ENCODE measurements around the gene LGALS9.
"Not testable (repeated sequence)": the region's sequence is repeated elsewhere in the genome, so short reads cannot be mapped to it uniquely, and the experiment has no call there.

LGALS9 gene

DNA sequence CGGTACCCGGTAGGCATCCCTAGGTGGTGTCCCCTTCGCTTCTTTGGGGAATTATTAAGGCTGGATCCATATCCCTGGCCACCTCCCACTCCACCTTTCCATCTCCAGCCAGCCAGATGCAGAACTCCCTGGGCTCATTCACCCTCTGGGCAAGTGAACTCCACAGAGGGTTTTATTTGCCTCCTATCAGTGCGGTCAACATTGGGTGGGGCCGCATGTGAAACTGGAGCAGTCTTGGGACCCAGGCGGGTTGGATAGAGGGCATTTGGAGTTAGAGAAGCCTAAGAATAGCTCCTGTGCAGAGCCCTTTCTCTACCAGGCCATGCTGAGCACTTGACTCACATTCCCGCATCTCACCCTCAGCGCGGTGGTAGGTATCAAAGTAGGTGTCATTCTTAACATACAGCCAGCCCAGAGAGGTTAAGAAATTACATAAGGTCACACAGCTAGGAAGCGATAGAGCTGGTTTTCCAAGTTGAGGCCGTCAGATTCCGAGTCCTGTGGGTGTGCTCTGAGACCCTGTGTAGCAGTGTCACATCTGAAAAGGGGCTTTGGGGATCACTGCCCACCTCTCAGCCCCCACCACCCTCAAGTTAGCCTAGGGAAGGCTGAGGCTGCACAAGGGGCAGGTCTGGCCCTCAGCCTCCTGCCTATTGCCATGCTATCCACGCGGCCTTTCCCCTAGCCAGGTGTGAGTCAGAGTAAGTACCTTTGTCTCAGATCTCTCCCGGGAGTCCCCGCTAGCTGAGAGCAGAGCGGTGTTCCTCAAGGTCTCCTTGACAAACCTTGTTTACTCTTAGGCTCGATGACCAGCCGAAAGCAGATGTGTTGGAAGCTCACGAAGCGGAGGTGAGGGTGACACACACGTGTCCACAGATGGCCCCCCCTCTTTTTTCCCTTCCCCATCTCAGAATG is 26.9 kb upstream of the LGALS9 start:
- FAIRE-seq, result no peak

DNA sequence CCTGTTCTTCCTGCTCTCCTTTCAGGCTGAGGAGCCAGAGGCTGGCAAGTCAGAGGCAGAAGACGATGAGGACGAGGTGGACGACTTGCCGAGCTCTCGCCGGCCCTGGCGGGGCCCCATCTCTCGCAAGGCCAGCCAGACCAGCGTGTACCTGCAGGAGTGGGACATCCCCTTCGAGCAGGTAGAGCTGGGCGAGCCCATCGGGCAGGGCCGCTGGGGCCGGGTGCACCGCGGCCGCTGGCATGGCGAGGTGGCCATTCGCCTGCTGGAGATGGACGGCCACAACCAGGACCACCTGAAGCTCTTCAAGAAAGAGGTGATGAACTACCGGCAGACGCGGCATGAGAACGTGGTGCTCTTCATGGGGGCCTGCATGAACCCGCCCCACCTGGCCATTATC is 25.6 kb upstream of the LGALS9 start:
- no peak for FAIRE-seq

DNA sequence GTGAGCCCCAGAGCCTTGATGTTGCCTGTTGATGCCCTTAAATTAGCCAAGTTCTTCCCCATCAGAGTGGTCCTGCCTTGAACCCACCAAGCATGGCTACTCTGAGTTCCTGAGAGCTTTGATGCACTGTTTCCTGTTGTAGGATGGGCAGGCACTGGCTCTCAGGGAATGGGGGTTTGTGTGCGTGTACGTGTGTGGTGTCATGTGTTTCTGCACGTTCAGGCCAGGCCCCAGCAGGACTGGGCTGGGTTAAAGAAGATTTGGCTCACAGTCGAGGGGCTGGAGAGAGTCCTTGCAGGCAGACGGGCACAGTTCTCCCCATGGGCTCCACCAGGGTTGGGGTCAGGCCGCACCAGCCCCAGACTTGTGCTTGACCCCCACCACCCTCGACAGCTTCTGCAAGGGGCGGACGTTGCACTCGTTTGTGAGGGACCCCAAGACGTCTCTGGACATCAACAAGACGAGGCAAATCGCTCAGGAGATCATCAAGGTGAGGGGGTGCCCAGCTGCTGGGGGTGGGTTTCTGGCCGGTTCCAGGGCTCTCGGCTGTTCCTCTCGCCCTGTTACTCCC is 23.4 kb upstream of the LGALS9 start:
- no peak for FAIRE-seq

DNA sequence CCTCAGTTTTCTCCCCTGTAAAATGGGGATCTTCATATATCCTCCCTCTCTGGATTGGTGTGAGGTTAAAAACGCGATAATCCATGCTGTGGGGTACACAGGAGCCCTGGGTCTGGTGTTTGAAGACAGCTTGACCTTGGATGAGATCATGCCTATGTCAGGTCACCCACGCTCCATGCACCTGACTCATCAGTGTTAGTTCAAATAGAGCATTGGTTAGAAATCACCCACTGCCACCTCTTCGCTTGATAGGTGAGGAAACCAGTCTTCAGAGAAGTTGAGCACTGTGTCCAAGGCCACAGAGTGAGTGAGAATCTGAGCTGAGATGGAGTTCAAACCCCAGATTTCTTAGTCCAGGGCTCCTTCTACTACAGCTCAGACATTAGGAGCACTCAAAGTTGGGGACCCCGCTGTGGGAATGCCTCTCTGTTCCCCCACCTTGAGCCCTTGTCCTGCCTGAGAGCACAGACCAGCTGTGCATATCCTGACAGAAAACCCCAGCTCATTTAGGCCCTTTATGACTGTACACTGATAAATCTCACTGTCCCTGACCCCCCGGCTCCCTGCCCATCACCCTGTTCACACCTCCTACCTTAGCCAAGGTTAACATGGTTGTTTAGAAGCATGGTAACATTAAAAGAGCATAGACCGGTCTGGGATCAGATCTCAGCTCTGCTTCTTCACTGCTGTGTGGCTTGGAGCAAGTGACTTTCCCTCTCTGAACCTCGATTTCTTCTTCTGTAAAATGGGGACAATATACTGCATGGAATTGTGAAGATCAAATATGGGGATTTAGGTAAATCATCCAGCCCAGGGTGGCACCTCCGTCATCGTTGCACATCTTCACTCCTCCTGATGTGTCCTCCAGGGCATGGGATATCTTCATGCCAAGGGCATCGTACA is 22.4 kb upstream of the LGALS9 start:
- no peak for FAIRE-seq

DNA sequence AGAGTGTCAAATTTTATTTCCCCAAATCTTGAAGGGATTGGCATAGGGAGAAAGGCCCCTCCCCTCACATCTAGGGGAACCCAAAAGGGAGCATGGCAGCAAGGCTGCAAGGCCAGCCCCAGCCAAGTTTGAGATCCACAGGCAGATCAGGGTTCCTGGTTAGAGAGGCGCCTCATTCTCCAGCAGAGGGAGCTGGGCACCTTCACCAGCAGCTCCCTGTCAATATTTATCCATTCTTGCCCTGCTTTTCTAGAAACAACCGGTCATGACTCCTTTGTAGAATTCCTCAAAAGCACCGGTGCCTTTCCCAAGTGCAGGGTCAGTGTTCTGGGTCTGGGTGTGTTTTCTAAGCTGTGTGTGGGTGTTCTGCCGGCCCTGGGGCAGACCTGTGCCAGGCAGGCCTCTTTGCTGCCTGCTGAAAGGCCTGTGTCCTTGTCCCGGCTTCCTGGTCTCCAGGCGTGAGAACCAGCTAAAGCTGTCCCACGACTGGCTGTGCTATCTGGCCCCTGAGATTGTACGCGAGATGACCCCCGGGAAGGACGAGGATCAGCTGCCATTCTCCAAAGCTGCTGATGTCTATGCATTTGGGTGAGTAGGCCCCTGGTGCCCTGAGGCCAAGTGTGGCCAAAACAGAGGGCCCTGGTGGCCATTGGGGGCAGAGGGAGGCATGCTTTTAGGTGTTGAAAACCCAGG is 21.2 kb upstream of the LGALS9 start:
- FAIRE-seq, result no peak

DNA sequence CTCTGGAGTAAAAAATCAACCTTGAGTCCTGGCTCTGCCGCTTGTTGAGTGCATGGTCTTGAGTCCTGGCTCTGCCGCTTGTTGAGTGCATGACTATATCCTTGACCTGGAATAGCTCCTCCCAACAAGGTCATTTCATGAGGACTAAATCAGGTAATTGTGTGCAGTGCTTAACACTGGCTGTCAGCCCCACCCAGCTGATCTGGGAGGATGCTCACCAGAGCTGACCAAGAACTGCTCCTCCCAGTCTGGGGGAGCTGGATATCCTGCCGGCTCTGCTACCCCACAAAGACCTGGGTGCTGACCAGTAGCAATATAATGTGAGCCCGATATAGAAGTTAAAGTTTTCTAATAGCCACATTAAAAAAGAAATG is 20.7 kb upstream of the LGALS9 start:
- FAIRE-seq, result no peak

DNA sequence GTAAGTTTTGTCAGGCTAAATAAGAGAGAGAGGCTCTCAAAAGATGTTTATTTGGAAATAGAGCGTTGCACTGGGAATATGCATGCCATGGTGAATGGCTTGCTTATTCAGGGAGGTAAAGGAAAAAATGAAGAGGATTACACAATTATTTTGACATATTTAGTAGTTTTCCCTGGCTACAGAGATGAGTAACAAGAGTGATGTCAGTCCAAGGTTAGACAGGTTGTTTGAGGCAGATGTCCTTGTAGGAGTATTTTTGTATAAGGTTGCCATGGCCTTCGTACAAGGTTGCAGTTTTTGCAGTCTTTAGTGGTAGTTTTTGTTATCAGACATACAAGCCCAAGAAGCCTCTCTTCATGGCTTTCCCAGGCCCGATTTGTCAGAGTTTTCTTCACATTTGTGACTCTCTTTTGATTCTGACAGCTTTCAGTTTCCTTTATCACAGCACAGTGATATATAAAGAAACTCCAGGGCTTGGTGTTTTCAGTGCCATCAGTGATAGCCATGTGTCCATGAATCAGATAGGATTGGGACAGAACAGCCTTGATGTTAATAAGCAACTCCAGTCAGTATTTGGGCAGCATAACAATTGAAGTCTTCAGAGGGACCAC is 18.7 kb upstream of the LGALS9 start:
- FAIRE-seq, result no peak

DNA sequence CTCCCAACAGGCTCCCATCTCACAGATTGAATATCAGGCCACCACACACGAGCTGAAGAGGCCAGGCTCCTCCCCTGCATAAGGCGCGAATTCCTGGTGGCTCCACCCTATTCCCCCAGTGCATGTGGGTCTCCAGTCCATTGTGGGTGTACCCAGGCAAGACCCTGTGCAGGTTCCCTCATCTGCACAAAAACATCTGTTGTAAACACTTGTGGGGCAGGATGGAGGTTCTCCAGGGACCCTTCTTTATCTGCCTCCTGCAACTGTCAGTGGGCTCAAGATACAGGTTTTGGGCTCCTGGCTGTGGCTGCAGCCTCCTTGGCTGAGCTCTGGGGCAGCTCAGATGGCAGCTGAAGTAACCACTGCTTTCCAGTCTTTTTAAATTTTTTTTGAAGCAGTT is 17.6 kb upstream of the LGALS9 start:
- FAIRE-seq, result no peak

DNA sequence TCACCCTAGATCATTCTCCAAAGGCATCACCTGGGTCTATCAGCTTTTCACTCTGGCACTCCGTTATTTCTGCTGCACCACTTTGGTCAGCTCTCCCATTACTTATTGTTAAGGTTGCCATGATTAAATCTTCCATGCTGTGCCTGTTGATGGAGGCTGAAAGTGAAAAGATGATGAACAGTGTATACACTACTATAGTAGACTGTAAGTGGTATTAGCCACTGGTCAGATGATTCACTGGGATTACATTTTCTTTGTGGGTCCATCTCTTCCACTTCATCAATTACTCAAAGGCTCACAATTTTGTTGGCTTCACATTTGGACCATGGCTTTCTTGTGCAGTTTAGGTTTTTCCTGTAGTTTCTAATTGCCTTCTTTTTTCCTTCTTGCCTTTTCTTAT is 15.9 kb upstream of the LGALS9 start:
- no peak for FAIRE-seq

DNA sequence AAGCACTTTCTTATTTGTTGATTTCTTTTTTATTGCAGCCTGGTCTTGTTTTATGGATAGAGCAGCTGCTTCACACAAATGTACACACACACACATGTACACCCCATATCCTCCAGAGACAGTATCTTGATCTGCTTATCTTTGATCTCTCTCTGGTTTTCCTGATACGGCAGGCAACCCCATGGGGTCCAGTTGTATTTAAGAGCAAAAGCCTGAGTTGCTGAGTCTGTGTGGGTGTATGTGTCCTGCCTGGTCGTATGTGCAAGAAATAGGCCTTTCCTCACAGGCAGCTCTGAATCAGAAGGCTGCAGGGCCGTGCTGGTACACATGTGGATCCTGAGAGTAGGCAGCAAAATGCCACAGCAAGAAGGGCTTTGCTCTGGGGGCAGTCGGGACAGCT is 14.6 kb upstream of the LGALS9 start:
- FAIRE-seq, result no peak

DNA sequence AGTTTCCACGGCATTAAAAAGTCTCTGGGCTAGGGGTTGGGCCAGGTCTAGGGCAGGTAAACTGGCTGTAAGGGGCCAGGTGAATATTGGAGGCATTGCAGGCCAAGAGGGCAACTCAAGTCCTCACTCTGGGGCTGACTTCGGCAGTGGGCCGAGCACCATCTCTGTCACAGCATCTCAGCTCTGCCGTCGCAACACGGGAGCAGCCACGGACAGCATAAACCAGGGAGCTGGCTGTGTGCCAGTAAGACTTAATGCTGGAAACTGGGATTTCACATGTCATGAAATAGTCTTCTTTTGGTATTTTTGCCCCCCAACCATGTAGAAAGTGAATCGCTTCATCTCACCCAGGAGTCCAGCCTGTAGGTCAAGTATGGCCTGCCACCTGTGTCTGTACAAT is 12.6 kb upstream of the LGALS9 start:
- FAIRE-seq, result no peak

DNA sequence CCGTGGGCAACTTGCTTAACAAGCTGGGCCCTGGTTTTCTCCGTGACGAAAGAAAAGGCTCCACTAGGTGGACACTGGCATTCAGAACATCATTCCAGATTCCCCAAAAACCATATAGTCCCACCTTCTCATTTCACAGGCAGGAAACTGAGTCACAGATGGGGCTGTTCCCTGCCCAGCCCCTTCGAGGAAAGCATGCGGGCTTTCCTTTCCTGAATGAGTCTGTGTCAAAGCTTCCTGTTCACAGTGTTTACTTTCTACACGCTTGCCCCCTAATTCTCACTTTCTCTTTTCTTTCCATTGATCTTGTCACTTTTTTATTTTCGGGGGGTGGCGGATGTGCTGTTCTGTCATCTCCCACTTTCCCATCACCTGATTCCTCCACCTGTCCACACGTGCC is 10.3 kb upstream of the LGALS9 start:
- no peak for FAIRE-seq

DNA sequence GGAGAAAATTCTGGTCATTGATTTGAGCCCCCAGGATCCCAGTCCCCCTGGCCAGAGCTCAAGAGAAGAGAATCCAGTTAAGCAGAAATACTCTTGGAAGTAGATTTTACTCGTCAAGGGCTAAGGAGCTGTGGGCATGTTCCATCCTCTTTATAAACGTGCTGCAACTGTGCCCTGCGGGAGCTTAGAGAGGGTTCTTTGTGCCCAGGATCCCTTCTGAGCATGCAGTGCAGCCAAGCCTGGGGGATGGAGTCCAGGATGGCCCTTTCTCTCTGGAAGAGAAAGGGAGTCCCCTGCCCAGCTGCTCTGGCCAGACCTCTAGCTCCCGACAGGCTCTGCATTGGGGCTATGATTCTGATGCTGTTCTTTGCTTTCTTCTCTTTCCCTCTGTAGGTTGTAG is 9.5 kb upstream of the LGALS9 start:
- FAIRE-seq, result no peak

DNA sequence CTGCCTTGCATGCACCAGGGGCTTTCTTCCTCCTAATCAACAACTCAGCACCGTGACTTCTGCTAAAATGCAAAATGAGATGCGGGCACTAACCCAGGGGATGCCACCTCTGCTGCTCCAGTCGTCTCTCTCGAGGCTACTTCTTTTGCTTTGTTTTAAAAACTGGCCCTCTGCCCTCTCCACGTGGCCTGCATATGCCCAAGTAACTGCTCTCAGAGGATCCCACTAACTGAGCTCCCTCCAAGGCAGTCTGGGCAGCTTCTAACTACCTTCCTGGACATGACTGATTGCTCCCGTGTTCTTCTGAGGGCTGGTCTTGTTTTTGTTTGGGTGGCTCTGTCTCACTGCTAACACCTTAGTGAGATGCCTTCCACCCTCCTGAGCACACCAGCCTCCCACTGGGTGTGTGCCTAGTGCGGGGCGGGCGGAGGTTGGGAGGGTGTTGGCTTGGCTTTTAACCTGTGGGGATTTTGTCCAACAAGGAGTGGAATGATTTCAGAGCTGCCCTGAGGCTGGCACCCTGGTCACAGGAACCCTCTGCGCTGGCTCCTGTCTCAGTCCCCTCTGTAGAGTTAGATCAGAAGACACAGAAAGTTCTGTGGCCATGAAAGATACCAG is 8.9 kb upstream of the LGALS9 start:
- no peak for FAIRE-seq

DNA sequence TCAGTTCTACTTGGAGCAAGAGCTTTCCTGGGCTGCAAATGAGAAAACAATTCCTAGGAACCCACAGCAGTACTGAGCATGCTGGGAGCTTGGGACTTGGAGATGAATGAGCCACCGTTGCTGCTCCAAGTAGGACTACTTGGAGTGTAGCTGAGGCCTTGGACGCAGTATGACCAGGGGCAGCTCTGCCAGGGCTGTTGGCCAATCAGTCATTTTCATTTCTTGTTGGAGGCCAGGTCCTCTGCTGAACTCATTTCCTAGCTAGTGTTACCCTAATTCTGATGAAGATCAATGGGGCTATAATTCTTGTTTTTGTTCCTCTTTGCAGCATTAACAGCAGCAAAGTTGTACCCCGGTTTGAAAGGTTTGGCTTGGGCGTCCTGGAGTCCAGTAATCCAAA is 8.0 kb upstream of the LGALS9 start:
- FAIRE-seq, result no peak

DNA sequence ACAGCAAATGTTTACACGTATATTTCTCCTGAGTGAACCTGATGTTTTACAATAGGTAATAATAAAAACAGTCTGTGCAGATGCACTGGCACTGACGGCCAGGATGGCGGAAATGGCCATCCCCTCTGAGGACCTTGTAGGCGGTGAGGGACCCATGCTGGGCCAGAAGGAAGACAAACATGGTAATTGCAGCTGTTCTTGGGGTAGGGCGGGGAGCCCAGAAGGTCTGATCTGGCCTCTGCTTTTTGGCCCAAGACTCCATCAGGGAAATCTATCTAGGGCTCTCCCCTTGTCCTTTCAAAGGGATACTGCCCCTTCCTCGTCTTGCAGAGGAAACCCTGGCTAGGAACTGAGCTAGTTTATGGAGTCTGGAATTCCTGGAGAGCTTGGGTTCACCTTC is 7.4 kb upstream of the LGALS9 start:
- FAIRE-seq, result no peak

DNA sequence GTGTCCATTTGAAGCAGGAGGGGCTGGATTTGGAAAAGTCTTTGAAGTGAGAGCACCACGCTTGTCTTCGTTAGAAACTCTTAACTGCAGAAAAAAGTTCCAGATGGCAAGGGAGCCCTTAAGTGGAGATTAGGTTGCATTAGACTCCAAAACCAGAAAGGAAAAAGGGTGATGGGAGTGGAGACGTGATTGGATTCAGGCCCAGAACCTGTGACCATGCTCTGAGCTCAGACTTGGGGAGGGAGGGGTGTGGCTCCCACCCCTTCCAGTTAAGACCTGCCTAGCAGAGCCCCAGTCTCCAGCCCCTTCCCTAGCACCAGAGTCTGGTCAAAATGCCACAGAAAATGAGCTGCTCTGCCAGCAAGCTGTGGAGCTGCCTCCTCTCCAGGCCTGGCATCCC is 6.4 kb upstream of the LGALS9 start:
- no peak for FAIRE-seq

DNA sequence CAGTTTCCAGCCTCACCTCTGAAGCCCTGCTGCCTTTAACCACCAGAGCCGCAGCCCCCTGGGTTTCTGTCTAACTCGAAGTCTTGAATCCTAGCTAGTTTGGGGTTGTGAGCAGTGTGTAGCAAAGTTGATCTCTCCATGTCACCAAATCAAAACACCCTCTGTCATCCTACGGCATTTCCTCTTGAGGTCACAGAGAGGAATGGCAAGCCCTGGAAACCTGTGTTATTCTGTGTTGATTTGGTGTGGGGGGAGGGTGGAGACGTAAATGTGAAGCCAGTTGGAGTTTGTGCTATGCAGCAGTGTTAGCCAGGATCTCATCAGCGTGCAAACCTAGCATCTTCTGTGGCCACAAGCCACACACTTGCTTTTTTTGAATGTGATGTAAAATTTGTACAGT is 5.1 kb upstream of the LGALS9 start:
- FAIRE-seq, result no peak

DNA sequence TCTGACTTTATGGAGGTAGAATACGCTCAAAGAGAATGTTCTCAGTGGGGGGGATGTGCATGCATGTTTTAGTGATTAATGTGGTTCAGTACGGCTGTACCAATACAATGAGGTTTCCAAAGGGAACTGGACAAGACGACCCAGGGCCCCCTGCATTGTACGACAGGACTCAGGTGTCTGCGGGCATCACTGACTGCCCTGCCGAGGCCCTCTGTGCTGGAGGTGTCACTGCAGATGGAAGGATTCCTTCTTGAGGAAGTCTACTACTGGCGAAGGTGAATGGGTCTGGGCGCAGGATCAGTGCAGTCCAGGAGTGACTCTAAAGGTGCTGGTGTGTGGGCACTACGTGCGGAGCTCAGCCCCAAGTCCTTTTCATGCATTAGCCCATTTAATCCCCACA is 3.5 kb upstream of the LGALS9 start:
- FAIRE-seq, result no peak

DNA sequence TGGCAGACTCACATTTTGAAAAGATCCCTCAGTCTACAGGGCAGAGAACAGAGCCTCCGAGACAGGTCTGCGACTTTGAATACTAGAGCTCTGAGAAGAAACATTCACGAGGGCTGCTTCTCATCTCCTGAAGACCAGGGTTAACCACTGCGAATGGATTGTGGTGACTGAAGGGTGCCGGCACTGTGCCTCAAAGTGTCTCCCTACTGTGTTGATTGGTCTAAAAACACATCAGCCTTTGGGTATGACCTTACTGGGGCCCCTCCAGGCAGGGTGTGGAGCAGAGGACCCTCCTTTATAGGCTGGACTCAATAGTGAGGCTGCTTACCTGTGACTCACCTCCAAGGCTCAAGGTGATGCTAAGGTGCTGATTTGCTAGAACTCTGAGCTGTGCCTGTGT is 2.6 kb upstream of the LGALS9 start:
- FAIRE-seq, result no peak

DNA sequence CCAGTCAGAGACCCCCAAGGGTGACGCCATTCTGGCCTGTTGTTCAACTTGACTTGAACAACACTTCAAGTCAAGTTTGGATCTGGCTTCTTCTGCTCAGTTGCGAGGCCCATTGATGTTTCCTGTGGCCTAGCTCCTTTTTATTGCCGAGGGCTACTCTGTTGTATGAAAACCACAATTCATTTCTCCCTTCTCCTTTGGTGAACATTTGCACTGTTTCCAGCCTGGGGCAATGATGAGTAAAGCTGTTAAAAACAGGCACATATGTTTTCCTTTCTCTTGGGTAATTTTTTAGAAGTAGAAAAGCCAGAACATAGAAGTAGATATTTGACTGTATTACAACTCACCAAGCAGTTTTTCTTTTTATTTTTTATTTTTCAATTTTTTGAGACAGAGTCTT is 1.7 kb upstream of the LGALS9 start:
- FAIRE-seq, result not testable (repeated sequence)

DNA sequence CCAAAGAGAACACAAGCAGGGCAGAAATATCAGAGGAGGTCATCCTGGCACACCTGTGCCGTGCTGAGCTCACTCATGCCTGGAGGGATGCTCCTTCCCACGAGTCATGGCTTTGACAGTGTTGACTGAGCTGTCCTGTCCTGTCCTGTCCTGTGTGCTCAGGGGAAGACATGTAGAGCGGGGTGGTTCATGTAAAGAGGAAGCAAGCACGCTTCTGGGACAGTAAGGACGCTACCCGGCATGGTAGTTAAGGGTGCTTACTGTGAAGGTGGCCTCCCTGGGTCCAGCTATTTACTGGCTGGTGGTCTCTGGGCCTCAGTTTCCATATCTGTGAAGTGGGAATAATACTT is 398 bp downstream of the LGALS9 start:
- FAIRE-seq, result no peak

All from islet of Langerhans (tissue), 1 donor.